ENCODE measurements around the gene MARCKS.

Gene MARCKS

DNA sequence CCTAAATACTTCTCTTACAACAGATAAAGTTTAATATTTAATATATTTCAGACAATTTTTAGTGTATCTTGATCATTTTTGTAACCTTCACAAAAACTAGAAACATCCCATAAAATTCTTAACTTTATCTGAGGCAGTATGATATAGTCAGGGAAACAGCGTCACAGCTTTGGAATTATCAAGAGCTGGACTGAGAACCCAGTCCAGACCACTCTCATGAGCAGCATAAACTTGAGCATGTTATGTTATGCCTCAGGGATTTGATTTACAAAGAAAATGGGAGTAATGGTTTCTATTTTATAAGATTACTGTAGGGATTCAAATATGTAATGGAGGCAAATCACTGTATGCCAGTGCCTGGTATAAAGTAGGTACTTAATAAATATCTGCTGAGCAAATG, 8.3 kb upstream of the MARCKS start:
- DNase-seq (ENCODE audit: low read depth, low spot score), result no peak

DNA sequence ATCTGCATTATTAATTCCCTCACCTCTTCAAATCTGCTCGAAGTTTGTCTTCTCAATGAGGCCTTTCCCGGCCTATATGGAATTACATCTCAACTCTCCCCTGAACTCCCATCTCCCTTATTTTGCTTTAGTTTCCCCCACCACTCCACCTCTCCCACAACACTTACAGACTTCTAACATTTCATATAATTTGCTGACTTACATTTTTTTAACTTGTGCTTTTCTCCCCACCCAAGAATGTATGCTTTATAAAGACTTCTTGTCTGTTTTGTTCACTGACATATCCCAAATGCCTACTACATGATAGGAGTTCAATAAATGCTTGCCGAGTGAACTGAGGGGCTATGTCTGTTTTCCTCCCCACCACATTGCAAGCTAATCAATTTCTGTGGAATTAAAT, 3.9 kb upstream of the MARCKS start:
- DNase-seq (ENCODE audit: low read depth, low spot score), result no peak

DNA sequence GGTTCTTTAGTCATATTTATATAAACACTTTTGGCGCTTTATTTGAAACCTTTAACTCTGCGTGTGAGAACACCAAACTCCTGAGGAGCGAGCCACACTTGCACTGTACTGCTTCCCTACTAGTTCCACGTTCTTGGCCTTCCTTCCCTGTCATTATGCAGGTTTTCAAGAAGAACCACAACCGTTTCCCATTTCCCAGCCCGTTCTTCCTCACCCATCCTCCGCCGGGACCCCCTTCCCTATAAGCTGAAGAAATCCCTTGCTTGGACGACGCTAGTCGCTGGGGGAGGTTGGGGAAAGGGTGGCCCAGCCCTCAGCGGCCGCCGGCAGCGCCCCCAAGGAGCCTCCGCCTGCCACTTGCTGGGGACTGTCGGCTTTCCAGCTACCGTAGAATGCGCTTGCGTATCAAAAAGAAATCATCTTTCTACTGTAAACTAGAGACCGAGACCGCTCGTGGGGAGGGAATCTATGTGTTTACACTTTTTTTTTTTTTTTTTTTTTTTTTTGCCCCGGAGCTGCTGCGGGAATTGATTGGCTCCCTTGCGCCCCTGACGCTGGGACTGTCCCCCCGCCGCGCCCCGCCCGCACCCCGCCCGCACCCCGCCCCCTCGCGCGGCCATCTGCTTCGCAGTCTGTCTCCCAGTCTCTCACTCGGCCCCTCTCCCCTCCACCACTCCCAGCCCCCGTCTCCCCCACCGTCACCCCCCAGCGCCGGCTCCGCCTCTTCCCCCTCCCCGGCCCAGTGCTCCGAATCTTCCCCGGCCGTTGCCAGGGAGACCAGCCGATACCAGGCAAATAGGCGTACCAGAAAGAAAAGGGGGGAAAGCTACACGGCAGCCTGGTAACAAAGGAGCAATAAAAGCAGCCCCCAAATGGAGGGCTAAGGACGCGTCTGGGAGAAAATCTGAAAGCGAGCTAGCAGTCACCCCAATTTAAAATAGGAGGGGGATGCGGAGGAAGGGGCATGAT, 2.3 kb upstream of the MARCKS start:
- no peak for DNase-seq (ENCODE audit: low read depth, low spot score)

DNA sequence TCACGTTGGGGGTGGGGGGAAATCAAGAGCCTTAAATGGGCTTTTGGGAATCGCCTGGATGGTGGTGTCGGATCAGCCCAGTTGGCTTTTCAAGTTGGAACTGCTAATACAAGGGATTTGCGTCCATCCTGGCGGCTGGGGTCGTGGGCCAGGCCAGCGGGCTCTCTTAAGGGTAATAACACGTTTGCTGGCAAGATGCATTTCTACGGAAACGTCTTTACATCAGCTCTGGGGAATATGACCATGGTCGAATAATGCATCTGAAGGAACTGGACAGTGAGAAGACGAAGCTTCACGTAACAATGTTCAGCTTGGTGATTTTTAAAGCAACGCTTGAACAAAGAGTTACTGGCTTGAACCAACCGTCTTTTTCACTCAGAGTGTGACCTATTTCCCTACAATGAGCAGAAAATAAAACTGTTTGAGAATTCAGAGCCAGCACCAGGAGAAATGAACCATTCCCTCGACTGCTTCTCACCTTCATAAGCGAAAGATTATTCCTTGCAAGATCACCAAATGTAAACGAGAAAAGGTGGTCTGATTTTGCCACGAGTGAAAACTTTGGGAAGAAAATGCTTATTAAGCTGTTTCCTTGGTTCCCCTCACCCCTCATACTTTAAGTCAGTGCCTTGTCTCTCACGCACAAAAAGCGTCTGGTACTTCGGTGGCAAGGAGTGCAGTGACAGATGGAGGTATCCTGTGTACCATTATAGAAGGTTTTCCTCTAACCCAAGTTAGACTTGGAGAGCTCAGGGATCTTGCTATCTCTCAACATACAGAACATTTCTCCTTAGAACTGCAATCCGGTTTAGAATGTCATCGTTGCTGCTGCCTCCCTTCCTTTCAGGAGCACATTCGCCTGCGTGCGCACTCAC, 1.4 kb upstream of the MARCKS start:
- DNase-seq (ENCODE audit: low read depth, low spot score), result no peak

DNA sequence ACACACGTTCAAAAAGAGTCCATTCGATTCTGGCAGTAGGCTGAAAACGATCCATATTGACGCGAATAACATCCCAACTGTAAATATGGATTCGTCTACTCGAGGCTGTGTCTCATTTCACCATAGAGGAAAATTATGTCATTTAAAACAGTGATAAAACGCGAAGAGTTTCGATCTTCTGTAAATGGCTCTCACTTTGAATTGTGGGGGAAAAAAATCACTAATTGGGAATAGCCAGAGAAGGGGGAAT, 845 bp upstream of the MARCKS start:
- no peak for DNase-seq (ENCODE audit: low read depth, low spot score)

DNA sequence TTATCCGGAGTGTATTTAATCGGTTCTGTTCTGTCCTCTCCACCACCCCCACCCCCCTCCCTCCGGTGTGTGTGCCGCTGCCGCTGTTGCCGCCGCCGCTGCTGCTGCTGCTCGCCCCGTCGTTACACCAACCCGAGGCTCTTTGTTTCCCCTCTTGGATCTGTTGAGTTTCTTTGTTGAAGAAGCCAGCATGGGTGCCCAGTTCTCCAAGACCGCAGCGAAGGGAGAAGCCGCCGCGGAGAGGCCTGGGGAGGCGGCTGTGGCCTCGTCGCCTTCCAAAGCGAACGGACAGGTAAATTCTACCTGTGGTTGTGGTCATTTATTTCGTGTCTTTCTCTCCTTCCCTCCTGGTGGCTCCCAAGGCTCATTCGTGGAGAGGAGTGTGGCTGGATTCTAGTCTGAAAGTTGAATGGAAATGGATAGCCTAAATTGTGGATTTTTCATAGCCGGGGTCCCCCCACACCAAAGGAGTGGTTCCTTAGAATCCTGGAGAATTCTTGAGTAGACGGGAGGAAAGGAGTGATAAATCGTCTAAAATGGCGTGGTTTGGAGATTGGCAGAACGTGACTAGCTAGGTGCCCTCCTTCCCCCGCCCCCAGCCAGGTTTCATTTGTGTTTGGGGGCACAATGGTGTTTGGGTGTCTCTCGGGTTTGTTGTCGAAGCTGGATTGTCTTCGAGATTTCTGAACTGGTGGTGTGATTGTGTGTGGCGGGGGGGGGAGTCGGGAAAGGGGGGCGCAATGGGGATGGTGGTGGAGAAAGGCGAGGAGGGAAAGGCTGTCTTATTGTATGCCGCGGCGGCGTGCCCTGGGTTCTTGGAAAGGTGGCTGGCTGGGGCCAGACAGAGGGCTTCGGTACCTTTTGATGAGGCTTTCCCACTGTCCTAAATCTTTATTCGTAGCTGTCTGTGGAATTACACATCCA, 673 bp downstream of the MARCKS start:
- DNase-seq (ENCODE audit: low read depth, low spot score), result no peak

DNA sequence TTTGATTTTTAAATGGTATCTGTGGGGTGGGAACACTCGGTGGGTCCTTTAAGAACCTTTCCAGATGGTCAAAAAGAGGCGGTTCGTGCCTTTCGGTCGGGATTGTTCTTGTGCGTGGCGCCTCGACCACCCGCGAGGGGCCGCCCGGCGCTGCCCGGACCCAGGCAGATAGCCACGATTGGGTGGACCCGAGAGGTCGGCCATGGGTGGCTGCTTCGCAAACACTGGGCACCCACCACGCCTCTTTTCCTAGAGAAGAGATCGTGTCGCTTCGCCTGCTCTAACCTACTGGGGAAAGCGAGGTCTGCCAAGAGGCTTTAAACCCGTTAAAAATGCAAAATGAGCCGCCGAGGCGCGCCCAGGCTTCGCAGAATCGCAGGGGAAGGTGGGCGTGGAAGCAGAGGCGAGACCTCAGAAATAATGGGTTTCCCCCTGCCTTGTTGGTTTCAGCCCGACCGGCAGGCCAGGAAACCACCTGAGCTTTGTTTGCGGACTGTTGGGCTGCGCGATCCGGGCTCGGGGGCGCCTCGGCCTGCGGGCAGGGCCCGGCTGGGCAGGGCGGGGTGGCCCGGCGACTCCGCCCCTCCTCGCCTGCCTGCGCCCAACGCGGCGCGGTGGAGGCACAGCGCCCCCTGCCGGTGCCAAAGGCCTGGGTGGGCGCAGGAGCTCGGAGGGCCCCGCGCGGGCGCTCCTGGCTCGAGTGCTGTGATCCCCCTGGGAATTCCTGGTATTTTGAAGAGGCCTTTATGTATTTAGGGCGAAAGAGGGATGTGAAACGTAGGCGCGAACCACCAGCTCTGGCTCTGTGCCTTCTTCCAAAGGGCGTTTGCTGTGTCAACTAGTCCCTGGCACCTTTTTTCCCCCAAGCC, 1.6 kb downstream of the MARCKS start:
- peak; percentile 75 for DNase-seq (ENCODE audit: low read depth, low spot score)

DNA sequence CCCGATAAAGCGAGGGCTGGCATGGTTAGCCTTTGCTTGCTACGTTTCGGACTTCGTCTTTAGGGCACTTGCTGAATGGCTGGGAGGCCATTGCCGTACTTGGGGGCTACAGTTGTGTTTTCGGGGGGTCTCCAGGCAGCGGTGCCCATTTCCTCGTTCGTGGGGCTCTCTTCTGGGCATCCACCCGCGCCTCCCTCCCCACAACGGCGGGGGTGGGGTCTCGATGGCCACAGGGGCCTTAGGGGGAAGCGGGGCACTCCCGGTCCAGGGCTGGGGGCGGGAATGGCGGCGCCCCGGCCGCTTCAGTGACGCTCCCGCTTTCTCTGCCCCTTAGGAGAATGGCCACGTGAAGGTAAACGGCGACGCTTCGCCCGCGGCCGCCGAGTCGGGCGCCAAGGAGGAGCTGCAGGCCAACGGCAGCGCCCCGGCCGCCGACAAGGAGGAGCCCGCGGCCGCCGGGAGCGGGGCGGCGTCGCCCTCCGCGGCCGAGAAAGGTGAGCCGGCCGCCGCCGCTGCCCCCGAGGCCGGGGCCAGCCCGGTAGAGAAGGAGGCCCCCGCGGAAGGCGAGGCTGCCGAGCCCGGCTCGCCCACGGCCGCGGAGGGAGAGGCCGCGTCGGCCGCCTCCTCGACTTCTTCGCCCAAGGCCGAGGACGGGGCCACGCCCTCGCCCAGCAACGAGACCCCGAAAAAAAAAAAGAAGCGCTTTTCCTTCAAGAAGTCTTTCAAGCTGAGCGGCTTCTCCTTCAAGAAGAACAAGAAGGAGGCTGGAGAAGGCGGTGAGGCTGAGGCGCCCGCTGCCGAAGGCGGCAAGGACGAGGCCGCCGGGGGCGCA, 2.4 kb downstream of the MARCKS start:
- no peak for DNase-seq (ENCODE audit: low read depth, low spot score)

DNA sequence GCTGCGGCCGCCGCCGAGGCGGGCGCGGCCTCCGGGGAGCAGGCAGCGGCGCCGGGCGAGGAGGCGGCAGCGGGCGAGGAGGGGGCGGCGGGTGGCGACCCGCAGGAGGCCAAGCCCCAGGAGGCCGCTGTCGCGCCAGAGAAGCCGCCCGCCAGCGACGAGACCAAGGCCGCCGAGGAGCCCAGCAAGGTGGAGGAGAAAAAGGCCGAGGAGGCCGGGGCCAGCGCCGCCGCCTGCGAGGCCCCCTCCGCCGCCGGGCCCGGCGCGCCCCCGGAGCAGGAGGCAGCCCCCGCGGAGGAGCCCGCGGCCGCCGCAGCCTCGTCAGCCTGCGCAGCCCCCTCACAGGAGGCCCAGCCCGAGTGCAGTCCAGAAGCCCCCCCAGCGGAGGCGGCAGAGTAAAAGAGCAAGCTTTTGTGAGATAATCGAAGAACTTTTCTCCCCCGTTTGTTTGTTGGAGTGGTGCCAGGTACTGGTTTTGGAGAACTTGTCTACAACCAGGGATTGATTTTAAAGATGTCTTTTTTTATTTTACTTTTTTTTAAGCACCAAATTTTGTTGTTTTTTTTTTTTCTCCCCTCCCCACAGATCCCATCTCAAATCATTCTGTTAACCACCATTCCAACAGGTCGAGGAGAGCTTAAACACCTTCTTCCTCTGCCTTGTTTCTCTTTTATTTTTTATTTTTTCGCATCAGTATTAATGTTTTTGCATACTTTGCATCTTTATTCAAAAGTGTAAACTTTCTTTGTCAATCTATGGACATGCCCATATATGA, 3.2 kb downstream of the MARCKS start:
- DNase-seq (ENCODE audit: low read depth, low spot score), result no peak

DNA sequence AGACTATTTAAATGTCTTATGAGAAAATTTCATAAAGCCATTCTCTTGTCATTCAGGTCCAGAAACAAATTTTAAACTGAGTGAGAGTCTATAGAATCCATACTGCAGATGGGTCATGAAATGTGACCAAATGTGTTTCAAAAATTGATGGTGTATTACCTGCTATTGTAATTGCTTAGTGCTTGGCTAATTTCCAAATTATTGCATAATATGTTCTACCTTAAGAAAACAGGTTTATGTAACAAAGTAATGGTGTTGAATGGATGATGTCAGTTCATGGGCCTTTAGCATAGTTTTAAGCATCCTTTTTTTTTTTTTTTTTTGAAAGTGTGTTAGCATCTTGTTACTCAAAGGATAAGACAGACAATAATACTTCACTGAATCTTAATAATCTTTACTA, 5.0 kb downstream of the MARCKS start:
- DNase-seq (ENCODE audit: low read depth, low spot score), result no peak

DNA sequence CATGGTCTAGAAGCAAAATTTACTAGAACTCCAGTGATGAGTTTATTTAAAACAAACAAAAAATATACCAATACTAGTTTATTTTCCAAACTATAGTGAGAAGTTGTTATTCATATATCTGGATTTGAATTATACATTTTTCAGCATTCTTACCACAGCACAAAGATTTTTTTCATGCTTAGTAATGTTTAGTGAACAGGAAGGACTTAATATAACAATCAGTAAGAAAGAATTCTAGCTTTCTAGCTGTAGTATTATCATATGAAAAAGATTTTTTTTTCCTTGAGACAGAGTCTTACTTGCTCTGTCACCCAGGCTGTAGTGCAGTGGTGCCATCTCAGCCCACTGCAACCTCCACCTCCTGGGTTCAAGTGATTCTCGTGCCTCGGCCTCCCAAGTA, 13.8 kb downstream of the MARCKS start:
- DNase-seq (ENCODE audit: low read depth, low spot score), result no peak

DNA sequence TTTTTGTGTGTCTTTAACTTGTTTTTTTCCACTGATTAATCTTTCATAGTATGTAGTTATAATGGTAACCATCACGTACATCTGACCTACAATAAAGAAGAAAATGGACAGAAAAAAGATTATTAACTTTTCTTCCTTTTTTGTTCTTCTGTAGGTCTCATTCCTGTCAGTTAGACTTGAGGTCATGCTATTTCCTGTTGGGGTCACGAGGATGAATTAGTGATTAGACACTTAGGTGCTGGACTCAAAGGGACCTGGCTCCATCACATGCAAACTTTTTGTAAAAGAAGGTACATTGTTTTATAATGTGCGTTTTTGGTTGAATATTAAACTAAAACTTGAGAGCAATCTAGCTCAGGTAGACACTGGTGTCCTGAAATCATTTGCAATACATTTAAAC, 14.8 kb downstream of the MARCKS start:
- DNase-seq (ENCODE audit: low read depth, low spot score), result no peak

DNA sequence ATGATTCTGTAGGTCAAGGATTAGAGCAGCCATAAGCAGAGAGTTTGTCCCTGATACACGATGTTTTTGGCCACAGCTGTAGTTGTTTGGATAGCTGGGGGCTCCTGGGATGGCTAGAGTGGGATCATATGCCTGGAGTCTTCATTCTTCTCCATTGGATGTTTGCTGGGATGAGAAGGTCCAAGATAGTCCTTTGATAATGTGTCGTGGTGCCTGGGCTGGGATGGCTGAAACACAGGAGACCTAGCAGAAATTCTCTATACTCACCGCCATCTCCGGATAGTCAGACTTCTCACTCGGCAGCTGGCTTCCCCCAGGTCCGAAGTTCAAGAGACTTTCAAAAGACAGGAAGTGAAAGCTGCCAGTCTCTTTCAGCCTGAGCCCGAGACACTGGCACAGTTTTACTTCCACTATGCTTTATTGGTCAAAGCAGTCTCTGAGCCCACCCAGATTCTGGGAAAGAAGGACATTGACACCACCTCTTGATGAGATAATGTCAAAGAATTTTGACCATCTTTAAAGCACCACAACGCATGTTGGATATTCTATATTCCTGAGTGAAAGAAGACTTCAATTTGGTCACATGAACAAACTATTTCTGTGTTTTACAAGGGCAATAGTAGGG, 16.0 kb downstream of the MARCKS start:
- DNase-seq (ENCODE audit: low read depth, low spot score), result no peak

DNA sequence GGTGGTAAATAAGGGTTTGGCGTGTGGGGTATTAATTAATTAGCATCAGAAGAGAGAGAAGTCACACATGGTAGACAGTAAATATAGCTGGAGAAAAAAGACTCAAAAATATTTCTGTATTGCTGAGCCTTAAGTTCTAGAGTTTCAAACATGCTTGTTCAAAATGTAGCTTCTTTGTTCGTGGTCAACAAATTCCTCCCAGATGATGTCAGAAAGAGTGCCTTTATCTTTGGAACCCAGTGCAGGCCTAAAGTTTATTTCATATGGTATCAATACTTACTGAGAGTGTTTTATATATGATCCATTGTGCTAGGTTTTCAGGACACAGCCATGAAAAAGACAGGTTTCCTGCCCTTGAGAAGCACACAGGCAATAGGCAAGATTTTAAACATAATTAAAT, 18.3 kb downstream of the MARCKS start:
- DNase-seq (ENCODE audit: low read depth, low spot score), result no peak

DNA sequence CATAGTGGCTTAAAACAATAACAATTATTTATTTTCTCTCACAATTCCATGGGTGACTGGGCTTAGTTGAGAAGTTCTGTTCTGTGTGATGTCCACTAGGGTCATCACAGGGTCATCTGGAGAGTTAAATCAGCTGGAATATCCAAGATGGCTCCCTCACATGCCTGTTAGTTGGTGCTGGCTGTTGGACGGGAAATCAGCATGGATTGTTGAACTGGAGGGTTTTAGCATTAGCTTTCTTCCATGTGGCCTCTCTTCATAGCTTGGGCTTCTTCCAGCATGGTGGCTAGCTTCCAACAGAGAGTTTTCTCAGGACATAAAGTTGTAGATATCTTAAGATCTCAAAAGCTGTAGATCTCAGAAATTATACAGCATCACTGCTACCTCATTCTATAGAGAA, 19.6 kb downstream of the MARCKS start:
- no peak for DNase-seq (ENCODE audit: low read depth, low spot score)

DNA sequence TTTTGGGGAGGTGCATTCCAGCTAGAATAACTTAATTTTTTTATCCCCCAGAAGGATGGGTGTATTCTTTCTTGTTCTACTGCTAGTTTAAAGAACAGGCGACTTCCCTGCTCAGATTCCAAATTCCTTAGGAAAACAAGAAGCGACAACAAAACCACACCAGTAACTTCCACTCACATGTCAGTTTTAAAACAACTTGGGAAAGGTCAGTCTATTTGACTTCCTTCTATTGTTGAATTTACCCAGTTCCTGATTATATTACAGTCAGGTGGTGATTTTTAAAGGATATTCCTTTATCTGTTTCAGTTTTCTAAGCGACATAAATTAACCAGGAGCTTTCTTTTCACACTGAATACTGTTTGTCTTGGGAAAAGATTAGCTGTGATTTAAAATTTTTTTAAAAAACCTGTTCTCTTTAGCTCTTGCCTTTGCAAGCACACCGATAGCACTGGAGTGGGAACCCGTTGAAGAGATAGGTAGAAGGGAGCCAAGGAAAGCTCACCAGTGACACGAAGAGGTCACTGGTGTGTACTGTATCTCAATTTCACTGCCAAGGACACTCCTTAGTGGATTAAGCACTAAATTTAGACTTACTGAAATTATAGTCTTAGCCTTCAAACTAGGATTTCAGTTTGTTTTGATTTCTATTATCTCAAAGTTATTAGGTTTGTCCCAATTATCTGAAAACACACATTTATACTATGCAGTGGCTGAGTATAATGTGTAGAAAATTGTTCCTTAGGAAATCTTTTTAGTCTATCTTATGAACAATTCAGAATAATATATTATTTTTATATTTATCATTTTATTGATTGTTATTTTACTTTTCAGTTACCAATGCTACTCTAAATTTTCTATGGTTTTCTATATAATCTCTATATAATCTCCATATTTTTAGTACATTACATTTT, 22.3 kb downstream of the MARCKS start:
- DNase-seq (ENCODE audit: low read depth, low spot score), result peak; percentile 49

DNA sequence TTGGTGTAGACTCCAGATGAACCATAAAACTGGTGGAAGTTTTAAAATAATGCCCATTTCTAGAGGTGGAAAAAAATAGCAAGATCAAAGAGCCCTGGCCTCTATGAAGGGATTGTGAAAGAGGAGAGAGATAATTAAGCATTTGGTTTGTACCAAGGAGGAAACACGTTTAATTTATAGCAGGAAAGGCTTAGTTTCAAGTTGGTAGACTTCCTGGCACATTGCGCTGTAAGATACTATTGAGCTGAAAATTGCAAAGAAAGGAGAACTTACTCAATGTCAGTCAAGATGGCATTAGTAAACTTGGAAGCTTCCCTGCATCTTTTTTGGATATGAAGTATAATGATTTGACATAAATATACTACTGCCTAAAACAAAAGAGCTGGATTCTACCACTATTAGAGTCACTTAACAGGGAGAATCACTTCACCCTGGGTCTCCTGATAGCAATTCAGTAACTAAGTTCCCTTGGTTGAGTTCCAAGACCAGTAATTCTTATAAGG, 24.4 kb downstream of the MARCKS start:
- no peak for DNase-seq (ENCODE audit: low read depth, low spot score)

All from brain pericyte (primary cell).